Stimulated activated naive CD4-positive, alpha-beta T cell (primary cell): ENCODE measurements around the gene IL13RA1.
"Not testable (repeated sequence)": the region's sequence is repeated elsewhere in the genome, so short reads cannot be mapped to it uniquely, and the experiment has no call there.

ENCODE experiments used
- DNase-seq, 6 experiments: peaks; one replicate each; lab custom pipeline; 2025; lab: John Stamatoyannopoulos, UW

IL13RA1 gene

DNA sequence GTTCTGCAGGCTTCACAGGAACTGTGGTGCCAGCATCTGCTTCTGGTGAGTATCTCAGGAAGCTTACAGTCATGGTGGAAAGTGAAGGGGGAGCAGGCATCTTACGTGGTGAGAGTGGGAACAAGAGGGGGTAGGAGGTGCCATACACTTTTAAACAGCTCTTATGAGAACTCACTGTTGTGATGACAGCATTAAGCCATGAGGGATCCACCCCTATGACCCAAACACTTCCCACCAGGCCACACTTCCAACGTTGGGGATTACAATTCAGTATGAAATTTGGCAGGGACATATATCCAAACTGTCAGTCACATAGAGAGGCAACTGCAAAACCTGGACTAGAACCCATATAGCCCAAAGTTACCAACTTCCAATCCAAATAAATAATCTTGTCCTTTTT is 53.1 kb downstream of the IL13RA1 start:
- no peak for DNase-seq

DNA sequence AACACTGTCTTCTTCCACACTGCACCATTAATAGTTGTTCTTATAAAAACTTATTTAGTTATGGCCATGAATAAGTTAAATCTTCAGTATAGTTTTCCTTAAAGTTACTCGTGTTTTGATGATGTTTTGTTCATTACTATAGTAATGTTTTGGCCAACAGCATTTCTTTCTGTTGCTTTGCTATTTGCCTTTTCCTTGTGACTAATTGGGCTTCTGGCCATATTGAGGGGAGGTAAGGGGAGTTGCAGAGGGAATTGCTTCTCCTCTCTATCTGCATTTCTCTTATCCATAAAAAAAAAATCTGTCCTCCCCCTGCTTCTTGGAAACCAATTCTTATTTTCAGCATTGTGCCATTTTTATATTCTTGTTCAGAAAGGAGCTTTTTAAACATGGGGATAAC is 53.5 kb downstream of the IL13RA1 start:
- DNase-seq: no peak

DNA sequence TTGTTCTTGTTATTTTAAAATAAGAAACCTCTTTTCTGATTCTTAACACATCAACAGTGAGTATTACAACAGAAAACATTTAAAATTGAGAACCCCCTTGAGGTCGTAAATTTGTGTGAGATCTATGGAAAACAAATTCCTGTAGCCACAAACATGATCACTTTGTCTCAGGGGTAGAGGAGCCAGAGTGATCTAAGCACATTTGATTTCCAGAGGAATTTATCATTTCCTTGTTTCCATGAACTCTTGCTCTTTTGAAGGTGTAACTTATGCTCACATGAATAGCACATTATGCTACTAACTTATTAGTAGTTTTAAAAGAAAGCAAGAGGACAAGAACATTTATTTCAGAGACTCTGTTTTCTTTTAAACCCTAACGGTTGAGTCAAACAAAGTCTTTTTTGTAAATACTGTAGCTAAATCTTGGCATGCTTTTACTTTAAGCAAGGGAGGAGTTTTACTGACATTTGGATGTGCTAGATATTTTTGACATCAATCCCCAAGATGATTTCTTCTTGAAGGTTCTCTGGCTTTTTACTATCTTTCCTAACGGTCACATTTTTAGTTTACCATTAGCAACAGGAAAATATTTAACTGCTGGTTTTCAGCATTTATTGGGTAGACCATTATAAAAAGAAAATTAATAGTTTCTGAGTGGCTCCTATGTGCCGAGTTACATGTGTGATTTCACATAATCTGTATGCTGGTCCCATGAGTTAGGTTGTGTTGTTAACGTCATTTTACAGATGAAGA is 68.3 kb downstream of the IL13RA1 start:
- no peak for DNase-seq

DNA sequence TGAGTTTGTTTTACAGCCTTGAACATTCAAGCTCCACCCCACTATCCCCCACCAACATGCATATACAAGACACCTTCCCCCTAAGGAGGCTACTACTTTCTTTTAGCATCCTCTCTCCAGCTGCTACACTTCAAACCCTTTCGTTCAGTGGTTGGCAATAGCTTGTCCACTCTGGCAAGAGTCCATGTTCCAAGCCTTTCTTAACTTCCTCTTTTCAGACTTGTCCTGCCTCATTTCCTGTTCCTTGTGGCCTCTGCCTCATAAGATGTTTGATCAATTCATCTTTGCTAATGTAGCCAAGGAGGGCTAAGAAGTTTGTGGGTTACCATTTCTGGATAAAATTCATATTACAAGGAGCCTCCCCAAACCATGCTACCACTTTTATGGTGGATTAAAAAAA is 75.5 kb downstream of the IL13RA1 start:
- no peak for DNase-seq

DNA sequence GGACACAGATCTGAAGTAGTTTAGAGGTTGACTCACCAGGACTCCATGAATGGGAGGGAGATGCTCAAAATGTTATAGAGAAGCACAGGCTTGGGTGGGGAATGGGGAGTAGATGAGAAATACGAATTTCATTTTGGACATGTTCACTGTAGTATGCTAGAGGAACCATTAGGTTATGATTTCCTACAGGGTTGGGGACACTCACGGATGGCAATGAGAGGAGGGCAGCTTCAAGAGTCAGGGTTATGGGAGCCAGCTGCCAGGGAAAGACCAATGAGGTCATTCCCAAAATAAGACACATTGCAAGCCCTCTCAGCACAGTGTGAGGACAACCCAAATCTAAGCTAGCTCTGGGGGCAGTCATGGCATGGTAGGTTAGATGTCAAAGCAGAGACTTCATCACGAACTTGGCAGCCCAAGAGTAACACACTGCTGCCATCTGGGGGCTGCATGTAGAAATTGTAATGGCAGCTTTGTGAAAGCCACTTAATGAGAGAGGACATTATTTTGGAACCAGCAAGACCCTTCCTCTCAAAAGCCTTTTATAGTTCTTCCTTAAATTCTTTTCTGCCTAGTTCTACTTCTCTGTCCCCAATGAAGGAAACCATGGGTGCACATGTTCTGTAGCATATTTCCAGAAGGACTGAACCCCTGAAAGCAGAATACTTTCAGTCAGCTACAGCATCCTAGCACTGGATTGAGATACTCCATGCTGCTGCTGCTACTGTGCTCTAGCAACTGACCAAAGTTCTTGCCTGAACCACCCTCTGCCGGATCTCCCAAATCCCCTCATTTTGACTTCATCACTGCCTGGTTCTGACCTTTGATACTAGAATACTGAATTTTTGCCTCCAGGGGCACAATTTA is 80.0 kb downstream of the IL13RA1 start:
- DNase-seq: peak in 3 of 6 experiments; percentile 3 to 29 (median 12)

DNA sequence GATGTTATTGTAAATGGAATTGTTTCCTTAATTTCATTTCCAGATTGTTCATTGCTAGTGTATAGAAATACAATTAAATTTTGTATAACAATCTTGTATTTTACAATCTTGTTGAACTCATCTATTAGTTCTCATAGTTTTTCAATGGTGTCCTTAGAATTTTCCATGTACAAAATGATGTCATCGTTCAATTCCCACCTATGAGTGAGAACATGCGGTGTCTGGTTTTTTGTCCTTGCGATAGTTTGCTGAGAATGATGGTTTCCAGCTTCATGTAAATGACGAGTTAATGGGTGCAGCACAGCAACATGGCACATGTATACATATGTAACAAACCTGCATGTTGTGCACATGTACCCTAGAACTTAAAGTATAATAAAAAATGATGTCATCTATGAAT is 89.9 kb downstream of the IL13RA1 start:
- DNase-seq: not testable (repeated sequence)

DNA sequence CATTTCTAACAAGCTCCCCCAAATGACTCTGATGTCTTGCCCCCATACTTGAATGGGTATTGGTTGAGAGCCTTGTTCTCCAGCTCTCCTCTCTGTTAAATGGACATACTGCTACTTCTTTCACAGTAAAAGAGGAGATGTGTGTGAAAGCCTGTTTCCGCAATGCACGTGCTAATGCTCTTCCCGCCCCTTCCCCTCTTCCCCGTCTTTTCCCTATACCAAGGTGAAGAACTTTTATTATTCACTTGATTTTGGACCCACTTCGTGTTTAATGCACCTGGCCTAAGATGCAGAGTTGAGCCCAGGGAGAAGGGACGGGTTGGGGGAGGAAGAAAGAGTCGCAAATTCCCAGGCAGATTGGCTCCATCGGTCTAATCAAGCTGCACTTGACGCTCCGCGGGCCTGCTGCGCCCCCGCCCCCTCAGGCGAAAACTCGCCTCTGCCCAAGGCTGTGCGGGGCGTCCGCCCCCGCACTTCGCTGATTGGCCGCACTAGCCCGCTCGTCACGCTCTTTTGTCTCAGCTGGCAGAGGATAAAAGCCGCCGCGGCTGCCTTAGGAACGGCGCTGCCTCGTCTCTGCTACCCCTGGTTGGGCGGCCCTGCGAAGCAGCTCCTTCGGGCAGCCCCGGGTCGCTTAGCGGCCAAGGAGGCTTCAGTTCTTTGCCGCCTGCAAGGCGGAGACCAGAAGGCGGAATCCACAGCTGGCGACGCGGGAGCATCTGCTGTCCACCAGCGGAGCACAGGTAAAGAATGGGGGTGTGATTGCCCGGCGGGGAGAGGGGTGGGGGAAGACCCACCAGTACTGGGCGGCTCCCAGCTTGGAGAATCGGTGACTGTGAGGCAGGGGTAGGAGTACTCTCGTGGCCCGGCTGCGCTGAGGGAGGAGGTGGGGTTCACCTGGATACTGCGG is 96.1 kb downstream of the IL13RA1 start, which contains the start of gene ZCCHC12:
ZCCHC12 (plus strand) TSS at position 562 of the 910 bp plus-strand sequence. CDS start 1,421 bp downstream, outside the sequence.
- peak; percentile 32 to 51 (median 40) for DNase-seq

DNA sequence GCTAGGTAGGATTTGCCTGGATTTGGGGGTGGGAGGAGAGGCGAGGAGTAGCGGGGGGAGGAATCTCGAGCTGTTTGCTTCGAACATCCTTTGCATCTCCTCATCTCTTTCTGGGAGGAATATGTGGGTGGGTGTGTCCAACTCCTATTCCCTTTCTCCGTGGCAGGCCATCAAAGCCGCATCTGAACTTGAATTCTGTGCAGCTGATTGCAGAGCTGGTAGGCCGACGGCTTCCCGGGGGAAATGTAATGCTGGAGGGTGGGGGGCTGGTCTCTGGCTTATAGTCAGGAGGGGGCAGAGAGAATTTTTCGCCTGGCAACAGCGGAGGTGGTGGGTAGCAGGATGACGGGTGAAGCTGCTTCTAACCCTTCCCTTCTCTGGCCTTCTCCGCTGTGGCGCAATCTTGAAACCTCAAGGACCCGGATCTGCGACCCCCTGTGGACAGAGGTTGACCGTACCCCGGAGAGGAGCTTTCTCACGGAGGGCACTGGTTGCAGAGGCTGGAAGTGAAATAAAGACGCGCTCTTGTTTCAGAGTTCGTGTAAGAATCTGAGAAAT is 96.8 kb downstream of the IL13RA1 start:
- DNase-seq: no peak

DNA sequence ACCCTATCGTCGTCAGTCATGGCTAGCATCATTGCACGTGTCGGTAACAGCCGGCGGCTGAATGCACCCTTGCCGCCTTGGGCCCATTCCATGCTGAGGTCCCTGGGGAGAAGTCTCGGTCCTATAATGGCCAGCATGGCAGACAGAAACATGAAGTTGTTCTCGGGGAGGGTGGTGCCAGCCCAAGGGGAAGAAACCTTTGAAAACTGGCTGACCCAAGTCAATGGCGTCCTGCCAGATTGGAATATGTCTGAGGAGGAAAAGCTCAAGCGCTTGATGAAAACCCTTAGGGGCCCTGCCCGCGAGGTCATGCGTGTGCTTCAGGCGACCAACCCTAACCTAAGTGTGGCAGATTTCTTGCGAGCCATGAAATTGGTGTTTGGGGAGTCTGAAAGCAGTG is 97.8 kb downstream of the IL13RA1 start:
- no peak for DNase-seq

DNA sequence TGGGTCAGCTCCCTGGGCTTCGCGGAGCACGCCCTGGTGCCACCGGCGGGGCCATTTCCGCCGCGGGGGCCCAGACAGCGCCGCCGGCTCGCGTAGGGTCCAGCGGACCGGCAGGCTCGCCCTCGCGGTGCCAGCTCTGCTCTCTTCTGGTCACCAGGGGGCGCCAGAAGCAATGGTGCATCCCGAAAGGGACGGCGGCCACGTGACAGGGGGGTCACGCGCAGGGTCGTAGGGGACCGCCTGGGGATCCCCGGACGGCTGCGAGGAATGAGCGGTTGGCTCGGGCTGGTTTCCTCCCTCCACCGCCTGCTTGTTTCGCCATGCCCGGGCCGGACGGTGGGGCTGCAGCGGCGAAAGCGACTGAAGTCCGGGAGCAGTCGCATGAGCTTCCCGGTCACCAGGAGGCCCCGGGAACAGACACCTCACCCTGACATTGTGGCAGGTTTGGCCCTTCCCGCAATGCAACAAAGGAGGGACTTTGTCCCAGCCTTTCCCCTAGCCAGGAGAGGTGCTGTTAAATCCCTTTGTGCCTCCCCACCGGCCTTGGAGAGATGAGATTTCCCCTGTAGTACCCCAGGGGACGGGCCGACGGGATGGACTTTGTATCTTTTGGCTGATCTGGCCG is 112.0 kb downstream of the IL13RA1 start:
- DNase-seq: peak in 5 of 6 experiments; percentile 6 to 43 (median 23)
